COLO668 (cell line): ENCODE measurements around the gene TEX22.

ENCODE experiments used
- DNase-seq: peaks from one replicate; lab custom pipeline; 2025; ENCODE audit not compliant: unreplicated experiment; lab: John Stamatoyannopoulos, UW

The TEX22 gene

DNA sequence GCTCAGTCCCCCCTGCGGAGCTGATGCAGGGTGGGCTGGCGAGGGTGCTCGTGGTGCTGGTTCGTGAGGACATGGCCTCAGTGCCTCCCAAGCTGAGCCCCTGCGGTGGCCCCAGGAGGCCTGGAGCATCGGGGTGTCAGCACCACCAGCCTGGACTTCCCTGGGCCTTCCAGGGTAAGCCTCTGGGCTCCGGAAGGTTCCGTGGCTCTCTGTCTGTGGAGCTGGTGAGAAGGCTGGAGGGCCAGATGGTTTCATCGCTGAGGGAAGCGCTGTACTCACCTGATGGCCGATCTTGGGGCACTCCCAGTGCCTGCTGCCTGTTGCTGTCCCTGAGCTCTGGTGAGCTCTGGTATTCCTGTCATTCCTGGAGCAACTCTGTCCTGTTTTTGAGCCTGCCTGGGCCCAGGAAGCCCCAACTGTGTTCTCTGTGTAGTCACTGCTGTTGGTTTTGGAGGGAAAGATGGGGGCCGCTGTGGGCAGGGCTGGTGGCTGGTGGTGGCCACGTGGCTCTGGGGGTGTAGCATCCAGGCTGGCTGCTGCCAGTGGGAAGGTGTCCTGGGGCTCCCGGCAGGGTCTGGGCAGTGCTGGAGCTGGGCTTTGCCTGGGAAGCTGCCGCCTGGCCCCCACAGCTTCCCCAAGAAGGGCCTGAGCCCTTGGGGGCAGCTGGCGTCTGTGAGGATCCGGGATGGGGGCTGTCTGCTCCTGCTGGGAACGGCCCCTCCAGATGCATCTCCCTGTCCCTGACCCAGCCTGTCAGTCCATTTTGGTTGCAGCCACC, 39.6 kb downstream of the TEX22 start:
- no peak for DNase-seq

DNA sequence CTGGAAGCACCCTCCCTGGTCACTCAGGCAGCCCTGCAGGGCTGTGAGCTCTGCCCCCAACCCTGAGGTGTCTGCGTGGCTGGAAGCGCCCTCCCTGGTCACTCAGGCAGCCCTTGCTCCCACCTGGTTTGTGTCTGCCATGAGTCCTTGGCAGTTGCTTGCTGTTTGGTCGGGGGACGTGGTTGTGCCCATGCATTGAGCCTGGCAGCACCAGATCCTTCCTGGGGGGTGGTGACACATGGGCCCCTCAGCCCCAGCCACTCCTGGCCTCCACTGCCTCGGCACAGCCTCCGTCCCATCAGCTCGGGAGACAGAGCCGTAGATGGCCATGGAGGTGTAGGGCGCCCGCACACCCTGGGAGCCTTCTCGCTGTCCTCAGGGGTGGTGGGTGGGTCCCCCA, 40.8 kb downstream of the TEX22 start:
- no peak for DNase-seq

DNA sequence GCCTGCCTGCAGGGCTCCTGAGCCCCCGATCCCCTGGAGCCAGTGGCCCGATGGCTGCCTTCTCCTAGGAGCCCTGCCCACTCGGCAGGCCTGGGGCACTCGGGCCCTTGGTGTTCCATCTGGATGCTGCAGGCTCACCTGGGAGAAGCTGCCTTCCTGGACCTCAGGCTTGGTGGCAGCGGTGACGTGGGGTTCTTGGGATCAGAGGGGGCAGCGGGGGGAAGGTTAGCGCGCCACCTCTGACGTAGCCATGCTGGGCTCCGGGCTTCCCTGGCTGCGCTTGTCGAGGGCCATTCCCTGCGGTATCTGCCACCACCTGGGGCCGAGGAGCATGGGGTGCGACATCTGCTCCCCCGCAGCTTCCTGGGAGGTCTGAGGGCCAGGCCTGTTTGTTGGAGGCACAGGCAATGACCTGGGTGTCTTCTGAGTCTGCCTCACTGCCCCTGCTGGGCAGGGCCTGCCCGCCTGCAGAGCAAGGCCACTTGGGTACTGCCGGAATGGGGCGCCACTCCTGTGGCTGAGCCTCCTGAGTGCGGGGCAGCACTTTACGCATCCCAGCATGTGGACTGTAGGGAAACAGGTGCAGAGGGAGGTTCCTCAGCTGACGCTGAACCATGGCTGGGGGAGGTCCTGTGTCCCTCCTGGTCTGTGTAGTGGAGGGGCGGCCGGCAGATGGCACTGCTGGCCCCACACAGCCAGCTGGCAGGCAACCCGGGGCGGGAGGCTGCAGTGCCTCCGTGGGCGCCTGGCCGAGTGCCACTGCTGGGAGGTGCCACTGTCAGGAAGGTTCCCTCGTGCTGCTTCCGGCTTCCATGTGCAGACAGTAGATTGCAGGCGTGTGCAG, 41.6 kb downstream of the TEX22 start:
- DNase-seq = peak; percentile 19

DNA sequence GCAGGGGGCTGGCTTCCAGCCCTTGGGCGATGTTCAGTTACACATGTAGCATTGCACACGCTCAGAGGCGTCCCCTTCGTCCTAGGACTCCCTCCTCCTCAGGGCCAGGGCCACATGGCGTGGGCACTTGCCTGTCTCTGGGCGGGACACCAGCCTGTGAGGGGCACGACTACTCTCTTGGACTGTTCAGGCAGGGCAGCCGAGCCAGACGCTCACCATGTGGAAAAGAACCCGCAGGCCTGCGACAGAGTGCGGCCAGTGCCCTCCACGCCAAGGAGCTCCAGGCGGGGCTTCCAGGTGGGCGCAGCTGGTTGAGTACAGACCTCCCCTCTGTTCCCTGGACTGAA, 42.2 kb downstream of the TEX22 start:
- DNase-seq = no peak

DNA sequence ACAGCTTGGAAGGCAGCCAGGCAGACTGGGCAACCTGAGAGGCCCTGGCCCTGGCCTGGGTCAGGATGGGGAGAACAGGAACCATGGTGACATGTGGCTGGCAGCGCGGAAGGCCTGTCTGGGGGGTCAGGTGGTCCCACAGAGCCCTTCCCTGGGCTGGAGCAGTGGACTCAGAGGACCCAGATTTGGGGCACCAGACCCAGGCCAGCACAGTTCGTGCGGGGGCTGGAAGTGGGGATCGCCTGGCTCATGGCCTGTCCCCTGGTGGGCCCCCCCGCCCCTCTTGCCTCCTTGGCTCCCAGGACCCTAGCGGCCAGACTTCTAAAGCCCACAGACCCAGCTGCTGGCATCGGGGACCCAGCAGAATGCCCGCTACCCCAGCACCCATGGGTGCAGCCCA, 42.7 kb downstream of the TEX22 start:
- DNase-seq = no peak

DNA sequence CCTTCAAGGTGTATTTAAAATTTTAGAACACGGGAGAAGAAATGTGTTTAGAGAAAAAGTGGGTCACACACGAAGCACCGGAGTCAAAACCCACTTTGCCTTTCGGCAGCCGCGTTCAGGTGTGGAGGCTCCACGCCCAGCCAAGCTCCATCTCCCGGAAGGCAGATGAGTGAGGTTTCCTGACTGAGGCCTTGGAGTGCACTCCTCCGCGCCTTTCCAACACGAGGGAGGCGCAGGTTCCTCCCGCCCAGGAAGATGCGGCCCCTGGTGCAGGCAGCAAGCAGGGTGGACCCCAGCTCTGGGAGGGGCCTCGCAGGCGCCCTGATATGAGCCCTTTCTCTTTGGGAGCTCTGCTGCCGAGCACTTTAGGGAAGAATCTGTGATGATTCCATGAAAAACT, 43.8 kb downstream of the TEX22 start:
- DNase-seq = no peak

DNA sequence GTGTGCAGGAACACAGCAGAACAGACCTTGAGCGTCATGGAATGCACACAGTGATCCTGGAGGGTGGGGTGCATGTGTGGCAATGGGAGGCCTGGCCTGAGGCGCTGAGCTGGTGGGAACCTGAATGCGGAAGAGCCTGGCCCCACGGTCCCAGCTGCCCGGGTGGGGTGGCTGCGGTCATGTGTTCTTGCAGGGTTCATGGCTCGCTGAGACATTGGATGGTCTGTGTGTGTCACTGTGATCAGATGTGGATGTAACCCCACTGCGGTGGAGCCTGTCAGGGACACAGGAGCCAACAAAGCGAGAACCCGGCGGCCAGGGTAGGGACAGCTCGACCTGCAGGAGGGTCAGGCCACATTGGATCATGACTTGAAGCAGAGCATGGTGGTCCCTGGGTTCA, 44.5 kb downstream of the TEX22 start:
- DNase-seq = no peak

DNA sequence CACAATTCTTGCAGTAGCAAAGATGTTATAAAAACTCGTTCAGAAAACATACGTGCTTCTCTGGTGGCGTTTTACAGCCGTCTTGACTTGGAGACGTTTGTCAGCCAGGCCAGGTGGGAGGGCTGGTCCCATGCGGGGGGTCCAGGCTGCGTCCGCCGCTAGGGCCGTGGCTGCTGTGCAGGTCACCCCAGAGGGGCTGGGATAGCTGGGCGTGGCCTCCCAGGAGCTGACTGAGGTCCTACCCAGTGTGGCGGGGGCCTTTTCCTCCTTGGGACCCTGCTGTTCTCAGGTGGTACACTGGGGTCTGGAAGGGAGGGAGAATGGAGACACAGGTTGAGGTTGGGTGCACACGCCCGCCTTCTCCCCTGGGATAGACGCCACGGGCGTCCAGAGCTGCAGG, 46.5 kb downstream of the TEX22 start:
- no peak for DNase-seq

DNA sequence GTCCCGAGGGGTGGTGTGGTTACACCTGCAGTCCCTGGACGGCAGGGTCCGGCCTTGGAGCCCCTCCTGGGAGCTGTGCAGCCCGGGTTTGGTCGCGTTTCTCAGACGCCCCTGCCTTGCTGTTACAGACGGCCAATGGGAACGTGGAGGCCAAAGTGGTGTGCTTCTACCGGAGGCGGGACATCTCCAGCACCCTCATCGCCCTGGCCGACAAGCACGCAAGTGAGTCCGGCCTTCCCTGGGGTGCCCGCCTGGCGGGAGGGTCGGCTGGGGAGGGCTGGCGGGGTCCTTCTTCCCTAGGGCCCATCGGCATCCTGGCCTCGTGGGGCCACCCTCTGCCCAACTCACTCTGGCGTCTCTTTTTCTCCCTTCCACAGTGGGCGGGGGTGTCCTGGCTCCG, 47.0 kb downstream of the TEX22 start:
- DNase-seq = no peak

DNA sequence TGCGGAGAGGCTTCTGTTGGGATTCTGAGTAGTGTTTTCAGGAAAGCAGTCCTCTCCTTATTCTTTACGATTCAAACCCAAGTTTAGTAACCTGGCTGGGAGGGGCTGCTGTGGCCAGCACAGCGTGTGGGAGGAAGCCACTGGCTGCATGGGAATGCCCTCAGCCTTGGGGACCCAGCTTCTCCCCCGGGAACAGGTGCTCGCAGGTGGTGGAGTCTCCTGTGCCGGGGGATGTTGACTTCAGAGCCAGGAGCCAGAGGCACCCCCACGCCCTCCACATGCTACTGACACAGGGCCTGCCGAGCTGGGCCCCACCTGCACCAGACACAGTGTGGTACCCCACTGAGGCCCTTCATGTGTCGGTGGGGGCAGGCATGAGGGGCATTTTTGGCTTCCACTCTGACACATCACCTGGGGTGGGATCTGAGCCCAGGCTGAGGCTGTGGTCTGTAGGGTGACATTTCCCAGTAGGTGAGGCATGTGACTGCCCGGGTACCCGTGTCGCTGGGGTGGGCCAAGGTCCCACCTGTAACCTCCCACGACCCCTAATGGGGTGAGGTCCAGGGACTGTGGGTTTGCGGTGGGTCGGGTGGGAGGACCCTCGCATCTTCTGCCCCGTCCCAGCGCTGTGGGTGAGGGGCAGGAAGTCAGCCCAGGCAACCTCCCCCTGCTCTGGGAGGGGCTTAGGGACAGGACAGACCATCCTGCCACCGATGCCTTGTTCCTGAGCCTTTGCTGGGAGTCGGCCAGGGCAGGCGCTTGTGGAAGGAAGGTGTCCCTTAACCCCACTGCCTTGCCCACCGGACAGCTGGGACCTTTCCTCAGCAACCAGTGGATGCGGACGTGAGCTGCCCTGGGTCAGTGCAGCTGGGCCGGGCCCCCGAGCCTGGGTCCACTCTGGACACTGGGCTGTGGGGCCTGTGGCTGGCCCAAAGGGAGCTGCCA, 47.8 kb downstream of the TEX22 start:
- DNase-seq = no peak

DNA sequence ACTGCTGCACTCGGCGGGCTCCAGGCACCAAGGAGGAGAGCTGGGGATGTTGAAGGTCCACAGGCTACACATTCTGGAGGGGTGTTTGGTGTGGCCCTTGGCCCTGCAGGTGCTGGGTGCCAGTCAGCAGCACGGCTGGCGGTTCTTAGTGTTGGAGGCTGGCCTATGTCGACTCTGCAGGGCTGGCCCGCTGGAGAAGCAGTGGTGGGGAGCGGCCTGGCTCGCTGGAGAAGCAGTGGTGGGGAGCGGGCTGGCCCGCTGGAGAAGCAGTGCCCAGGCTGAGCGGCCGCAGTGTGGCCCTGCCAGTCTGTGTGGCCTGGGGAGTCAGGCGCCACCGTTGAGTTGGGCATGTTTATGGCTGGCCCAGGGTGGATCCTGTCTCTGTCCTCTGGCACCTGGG, 48.6 kb downstream of the TEX22 start:
- no peak for DNase-seq

DNA sequence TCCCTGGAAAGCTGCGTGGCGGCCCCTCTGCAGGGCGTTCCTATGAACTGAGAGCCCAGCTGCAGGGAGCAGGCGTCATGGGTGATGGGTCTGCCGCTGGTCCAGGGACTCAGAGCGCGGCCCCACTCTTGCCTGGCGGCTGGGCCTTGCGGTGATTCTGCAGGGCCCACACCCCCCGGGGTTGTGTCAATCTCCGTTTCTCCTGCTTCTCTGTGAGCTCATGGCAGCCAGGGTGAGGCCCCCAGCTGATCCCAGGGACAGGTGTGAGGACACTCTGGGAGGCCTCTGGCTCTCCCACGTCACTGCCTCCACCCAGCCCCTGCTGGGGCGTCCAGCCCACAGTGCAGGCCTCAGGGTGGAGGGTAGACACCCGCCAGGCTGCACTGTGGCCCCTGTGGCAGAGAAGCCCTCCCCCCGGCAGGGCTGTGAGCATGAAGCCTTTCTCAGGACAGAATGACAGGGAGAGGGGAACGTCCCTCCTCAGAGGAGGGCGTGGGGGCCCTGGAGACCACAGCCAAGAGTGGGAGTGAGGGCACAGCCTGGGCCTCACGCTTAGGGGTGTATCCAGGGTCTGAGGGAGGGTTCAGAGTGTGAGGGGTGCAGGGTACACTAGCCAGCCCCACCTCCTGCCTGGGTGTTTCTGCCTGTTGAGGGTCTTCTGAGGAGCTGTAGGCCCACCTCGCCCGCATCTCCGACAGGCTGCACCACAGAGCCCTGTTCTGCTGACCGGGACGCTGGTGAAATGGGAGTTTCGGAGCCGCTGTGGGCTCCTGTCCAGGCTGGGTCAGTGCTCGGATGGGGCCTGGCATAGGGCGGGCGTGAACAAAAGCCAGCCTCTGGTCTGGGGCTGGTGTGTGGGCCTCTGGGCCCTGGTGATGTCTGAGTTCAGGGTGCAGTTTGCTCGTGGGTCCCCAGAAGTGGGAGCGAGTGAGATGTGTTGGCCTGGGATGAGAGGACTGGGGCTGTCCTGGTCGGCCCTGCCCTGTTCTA, 49.6 kb downstream of the TEX22 start:
- DNase-seq = no peak

DNA sequence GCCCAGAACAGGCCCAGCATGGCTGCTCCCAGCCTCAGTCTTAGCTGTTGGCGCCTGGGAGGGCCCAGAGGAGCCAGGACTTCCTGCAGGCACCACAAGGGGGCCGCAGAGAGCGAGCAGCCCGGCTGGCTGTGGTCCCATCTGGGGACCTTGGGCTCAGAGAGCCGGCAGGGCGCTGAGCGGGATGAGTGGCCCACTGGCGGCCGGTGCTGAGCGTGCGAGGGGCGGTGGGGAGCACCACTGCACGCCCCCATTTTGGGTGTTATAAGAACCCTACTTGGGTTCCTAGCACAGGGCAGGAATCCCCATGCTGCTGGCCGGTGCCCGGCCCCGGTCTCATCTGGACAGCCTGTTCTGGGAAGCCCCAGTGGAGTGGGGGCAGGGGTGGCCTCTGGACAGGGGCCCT, 50.4 kb downstream of the TEX22 start:
- peak; percentile 60 for DNase-seq

DNA sequence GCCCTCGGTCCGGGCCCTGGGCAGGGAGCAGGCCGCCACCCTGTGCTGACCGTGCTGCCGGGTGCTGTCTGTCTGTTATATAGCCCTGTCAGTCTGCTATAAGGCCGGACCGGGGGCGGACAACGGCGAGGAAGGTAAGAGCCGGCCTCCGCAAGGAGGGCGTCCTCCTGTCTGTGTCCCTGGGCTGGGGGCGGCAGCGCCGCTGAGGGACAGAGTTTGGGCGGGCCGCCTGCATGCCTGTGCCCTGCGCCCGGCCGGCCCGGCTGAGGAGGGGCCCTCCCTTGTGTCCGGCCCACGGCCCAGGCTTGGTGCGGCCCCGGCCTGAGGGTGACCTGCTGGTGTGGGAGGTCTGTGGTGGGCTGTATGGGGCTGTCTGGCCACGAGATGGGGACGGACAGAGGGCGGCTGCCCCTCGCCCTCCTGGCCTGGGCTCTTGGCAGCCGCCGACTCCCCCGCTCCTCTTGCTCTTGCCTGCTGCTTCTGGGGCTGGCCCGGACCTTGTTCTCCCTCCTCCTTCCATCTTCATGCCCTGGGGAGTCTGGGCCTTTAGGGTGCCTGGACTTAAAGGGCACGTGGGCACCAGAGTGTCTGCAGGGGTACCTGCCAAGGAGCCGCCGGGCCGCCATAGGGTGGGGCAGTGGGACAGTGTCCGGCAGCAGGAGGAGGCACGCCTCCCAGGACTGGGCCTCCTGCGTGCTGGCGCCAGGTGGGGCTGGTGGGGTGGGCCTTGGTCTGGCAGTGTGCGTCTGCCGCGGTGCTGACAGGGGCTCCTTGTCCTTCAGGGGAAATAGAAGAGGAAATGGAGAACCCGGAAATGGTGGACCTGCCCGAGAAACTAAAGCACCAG, 51.2 kb downstream of the TEX22 start:
- no peak for DNase-seq

DNA sequence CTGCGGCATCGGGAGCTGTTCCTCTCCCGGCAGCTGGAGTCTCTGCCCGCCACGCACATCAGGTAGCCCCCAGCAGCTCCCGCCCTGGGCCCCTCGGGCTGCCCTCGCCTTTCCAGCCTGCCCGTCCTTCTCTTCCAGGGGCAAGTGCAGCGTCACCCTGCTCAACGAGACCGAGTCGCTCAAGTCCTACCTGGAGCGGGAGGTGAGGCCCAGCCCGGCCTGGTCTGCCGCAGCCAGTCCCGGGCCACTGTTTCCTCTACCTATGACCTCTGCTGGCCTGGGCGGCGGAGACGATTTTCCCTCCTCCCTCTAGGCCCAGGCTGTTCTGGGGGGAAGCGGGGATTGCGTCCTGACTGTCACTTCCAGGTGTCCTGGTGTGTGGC, 51.8 kb downstream of the TEX22 start:
- no peak for DNase-seq

DNA sequence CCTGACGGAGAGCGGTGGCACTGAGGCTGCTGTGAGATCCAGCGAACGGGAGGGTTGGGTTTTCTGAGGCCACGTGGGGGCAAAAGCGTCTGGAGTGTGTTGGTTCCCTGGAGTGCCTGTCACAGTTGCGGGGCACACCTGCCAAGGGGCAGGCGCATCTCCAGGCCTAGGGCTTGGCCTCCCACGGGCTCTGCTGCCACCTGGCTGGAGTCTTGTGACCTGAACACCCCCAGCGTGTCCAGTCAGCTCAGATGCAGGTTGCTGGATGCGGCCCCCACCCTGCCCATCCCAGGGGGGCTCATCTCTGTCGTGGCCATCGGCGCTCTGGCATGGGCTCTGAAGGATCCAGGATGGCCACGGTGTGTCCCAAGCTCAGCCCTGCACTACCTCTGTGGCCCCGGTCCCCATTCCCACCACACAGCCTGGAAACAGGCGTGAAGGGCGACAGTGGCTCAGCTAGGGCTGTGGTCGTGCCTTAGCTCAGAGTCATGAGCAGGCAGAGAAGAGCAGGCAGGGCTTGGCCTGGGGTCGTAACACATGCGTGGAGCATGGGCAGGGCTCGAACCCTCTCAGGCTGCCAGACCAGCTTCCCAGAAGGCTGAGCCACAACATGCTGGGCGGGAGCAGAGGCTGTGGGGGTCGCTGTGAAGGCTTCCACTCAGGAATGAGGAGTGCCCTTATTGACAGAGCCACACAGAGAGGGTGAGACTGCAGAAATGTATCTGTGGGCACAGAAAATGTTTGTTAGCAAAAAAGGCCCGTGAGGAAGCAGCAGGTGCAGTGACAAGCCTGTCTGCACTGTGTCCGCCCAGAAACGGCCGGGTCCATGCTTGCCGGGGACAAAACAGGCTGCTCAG, 52.8 kb downstream of the TEX22 start:
- no peak for DNase-seq

DNA sequence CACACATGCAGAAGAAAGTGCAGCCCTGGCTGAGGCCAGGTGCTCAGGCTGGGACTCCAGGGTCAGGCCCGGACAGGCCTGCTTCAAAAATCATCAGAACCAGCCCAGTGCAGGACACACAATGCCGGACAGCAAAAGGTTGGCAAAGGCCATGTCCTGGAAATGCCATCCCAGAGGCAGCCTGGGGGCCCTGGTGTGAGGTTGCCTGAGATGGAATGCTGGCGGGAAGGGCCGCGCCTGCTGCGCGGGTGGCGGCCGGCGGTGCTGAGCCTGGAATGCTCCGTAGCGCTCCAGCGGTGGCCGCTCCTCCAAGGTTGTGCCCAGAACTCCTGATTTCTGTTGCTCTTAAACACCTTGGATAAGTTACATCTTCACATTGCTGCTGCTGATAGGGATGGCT, 54.6 kb downstream of the TEX22 start:
- DNase-seq = no peak

DNA sequence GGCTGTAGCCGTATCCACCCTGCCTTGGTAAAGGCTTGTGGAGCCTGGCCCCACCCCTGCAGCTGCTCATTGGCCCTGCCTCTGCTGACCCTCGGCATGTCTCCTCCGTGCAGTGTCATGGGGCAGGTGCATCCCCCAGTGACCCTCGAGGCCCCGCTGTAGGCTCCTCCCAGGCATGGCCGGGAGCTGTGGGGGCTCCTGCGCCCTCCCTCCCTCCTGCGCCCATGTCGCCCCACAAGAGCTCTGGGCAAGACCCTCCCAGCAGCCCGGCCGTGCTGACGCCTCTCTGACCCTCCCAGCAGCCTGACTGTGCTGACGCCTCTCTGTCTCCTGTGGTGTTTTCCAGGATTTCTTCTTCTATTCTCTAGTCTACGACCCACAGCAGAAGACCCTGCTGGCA, 55.5 kb downstream of the TEX22 start:
- DNase-seq = no peak
